HG02759 (cell line): ENCODE data around the gene QSER1.

ENCODE experiments used
- ATAC-seq: cut with Tn5 transposase; IDR thresholded peaks from one replicate; pipeline ENCODE4 v1.9.1; 2021; ENCODE audit warnings: mild to moderate bottlenecking, moderate library complexity; ENCODE audit not compliant: unreplicated experiment

Gene QSER1

GRCh38 chr11:32890843-32891656 is 1.6 kb upstream of the QSER1 start:
- ATAC-seq: no peak

GRCh38 chr11:32891657-32892354 is 805 bp upstream of the QSER1 start:
- no peak for ATAC-seq

GRCh38 chr11:32893093-32893342 is 407 bp downstream of the QSER1 start:
- no peak for ATAC-seq

- peak; percentile 37 for ATAC-seq
Measured at GRCh38 chr11:32893343-32894148, 935 bp downstream of the QSER1 start.

- ATAC-seq: no peak
Measured at GRCh38 chr11:32894149-32894827, 1.7 kb downstream of the QSER1 start.

GRCh38 chr11:32894921-32895320 is 2.3 kb downstream of the QSER1 start:
- ATAC-seq: no peak

- no peak for ATAC-seq
Measured at GRCh38 chr11:32895471-32895870, 2.9 kb downstream of the QSER1 start.

- ATAC-seq: no peak
Measured at GRCh38 chr11:32897103-32897502, 4.5 kb downstream of the QSER1 start.

GRCh38 chr11:32899438-32899837 is 6.8 kb downstream of the QSER1 start:
- ATAC-seq: no peak

- no peak for ATAC-seq
Measured at GRCh38 chr11:32902089-32902665, 9.6 kb downstream of the QSER1 start.

- ATAC-seq: no peak
Measured at GRCh38 chr11:32905028-32905667, 12.5 kb downstream of the QSER1 start.

GRCh38 chr11:32908619-32909018 is 16.0 kb downstream of the QSER1 start:
- no peak for ATAC-seq

- no peak for ATAC-seq
Measured at GRCh38 chr11:32911413-32911812, 18.8 kb downstream of the QSER1 start.

- ATAC-seq: no peak
Measured at GRCh38 chr11:32913445-32913844, 20.8 kb downstream of the QSER1 start.

- no peak for ATAC-seq
Measured at GRCh38 chr11:32916361-32916760, 23.8 kb downstream of the QSER1 start.

GRCh38 chr11:32916994-32917393 is 24.4 kb downstream of the QSER1 start:
- ATAC-seq: no peak

- no peak for ATAC-seq
Measured at GRCh38 chr11:32918427-32918826, 25.8 kb downstream of the QSER1 start.

GRCh38 chr11:32919338-32919737 is 26.7 kb downstream of the QSER1 start:
- no peak for ATAC-seq

GRCh38 chr11:32920570-32920969 is 28.0 kb downstream of the QSER1 start:
- ATAC-seq: no peak

- ATAC-seq: no peak
Measured at GRCh38 chr11:32921204-32921603, 28.6 kb downstream of the QSER1 start.
